Neural progenitor cell (in vitro differentiated cells): ENCODE results near the gene SPATA46. TPM values are rescaled to one million over a fixed set of nuclear protein-coding genes. Genes with fewer than 3 reads are reported as not detected.

Experiments used
- DNase-seq: peaks from one replicate; pipeline ENCODE4 v3.0.0-alpha.2; 2016; ENCODE audit warnings: low spot score
- H2AFZ ChIP-seq: fragments of 200-600 bp; sonication (generic); replicated peaks from 2 replicates; pipeline ENCODE4 v1.6.1; 2016; ENCODE audit warnings: antibody characterized with exemption
- H3F3A ChIP-seq: fragments of 200-600 bp; sonication (generic); 2 replicates; pipeline ENCODE4 v1.6.1; 2016; ENCODE audit warnings: antibody characterized with exemption, low read depth
- H3K27ac ChIP-seq: fragments of 200-600 bp; sonication (generic); 2 replicates; pipeline ENCODE4 v1.5.1; 2016; ENCODE audit warnings: mild to moderate bottlenecking
- H3K27me3 ChIP-seq: fragments of 200-600 bp; sonication (generic); 2 replicates; pipeline ENCODE4 v1.6.1; 2016; ENCODE audit warnings: mild to moderate bottlenecking, moderate library complexity
- H3K36me3 ChIP-seq: fragments of 200-600 bp; sonication (generic); 2 replicates; pipeline ENCODE4 v1.5.1; 2016
- H3K4me1 ChIP-seq: fragments of 200-600 bp; sonication (generic); 2 replicates; pipeline ENCODE4 v1.6.1; 2016; ENCODE audit warnings: mixed run types
- H3K4me2 ChIP-seq: fragments of 200-600 bp; sonication (generic); 2 replicates; pipeline ENCODE4 v1.6.1; 2016
- H3K4me3 ChIP-seq: fragments of 200-600 bp; sonication (generic); 2 replicates; pipeline ENCODE4 v1.5.1; 2016
- H3K79me2 ChIP-seq: fragments of 200-600 bp; sonication (generic); 2 replicates; pipeline ENCODE4 v1.6.1; 2016; ENCODE audit warnings: low read depth
- H3K9ac ChIP-seq: fragments of 200-600 bp; sonication (generic); 2 replicates; pipeline ENCODE4 v1.6.1; 2016
- H3K9me3 ChIP-seq: fragments of 200-600 bp; sonication (generic); 2 replicates; pipeline ENCODE4 v1.5.1; 2016; ENCODE audit warnings: low read depth
- H4K20me1 ChIP-seq: fragments of 200-600 bp; sonication (generic); 2 replicates; pipeline ENCODE4 v1.6.1; 2016; ENCODE audit warnings: low read depth
- H3K27ac Mint-ChIP-seq: 3 replicates; pipeline ENCODE4 v1.8.0; 2021; ENCODE audit warnings: mixed read lengths
- H3K27me3 Mint-ChIP-seq: 2 replicates; pipeline ENCODE4 v1.8.0; 2022; ENCODE audit warnings: low read depth, mild to moderate bottlenecking, inconsistent platforms, moderate library complexity, mixed read lengths; ENCODE audit not compliant: insufficient read depth
- H3K36me3 Mint-ChIP-seq: 3 replicates; pipeline ENCODE4 v1.8.0; 2021; ENCODE audit warnings: mixed read lengths
- H3K4me1 Mint-ChIP-seq: 3 replicates; pipeline ENCODE4 v1.8.0; 2021; ENCODE audit warnings: mixed read lengths
- H3K4me3 Mint-ChIP-seq: 3 replicates; pipeline ENCODE4 v1.8.0; 2021; ENCODE audit warnings: mild to moderate bottlenecking, moderate library complexity, mixed read lengths
- H3K9me3 Mint-ChIP-seq: 3 replicates; pipeline ENCODE4 v1.8.0; 2020; ENCODE audit warnings: mixed read lengths
- EZH2 ChIP-seq: fragments of 200-600 bp; sonication (generic); IDR thresholded peaks from 2 replicates; pipeline ENCODE4 v1.6.1; 2017; ENCODE audit warnings: antibody characterized with exemption, mild to moderate bottlenecking, moderate library complexity
- EZH2phosphoT487 ChIP-seq: fragments of 200-600 bp; sonication (generic); IDR thresholded peaks from 2 replicates; pipeline ENCODE4 v1.6.1; 2017; ENCODE audit warnings: antibody characterized with exemption
- microRNA counts: library from miRNA; unstranded; fragments of <30 nt; microRNA quantifications from one replicate; lab custom pipeline; 2016
- microRNA-seq: library from miRNA; unstranded; fragments of <30 nt; microRNA quantifications from one replicate; pipeline ENCODE4, GENCODE V29; 2016
- small RNA-seq: library from RNA; depleted of rRNA; stranded (forward); fragments of <200 nt; gene quantifications from one replicate; pipeline ENCODE3, GENCODE V24; 2015
- total RNA-seq: library from RNA; depleted of rRNA; stranded (reverse); fragments of >200 nt; gene quantifications from 2 replicates; pipeline ENCODE4 v1.2.3, GENCODE V29; 2015; ENCODE audit warnings: low replicate concordance
- TF ChIP-seq, protein P1 (sequence below): fragments of 200-600 bp; sonication (generic); IDR thresholded peaks from 2 replicates; pipeline ENCODE4 v1.5.1; 2017; ENCODE audit warnings: antibody characterized with exemption, mild to moderate bottlenecking

SPATA46 gene
- total RNA-seq, 1 donor from 2014 or later, result not detected

DNA sequence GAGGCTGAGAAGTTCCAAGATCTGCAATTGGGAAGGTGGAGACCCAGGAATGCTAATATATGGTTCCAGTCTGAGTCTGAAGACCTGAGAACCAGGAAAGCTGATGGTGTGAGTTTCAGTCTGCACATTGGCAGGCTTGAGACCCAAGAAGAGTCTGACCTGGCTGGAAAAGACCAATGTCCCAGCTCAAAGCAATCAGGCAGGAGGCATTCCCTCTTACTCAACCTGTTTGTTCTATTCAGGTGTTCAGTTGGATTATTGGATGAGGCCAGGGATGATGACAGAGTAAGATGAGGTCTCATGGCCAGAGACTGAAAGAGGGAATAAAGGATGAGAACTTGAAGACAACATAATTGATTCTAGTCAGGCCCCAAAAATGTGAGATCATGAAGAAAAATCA, 50.1 kb downstream of the SPATA46 start:
- Mint-ChIP-seq H3K27ac (no peak overlapping the region), H3K27me3 (no peaks in the 10 kb centered on the region), H3K4me1 (peaks cover 2% of the 10 kb centered on the region), H3K9me3 (no peaks in the 10 kb centered on the region), H3K36me3 (peaks cover 2% of the 10 kb centered on the region), H3K4me3 (no peak overlapping the region)
- Histone ChIP-seq H3K4me2 (no peak overlapping the region), H4K20me1 (no peaks in the 10 kb centered on the region), H3K27ac (no peak overlapping the region), H3K4me3 (no peak overlapping the region), H3K36me3 (no peaks in the 10 kb centered on the region), H3K9me3 (no peaks in the 10 kb centered on the region), H3F3A (no peaks in the 10 kb centered on the region), H3K79me2 (no peaks in the 10 kb centered on the region), H3K9ac (no peak overlapping the region), H2AFZ (no peak overlapping the region), H3K27me3 (no peaks in the 10 kb centered on the region), H3K4me1 (no peaks in the 10 kb centered on the region)
- TF ChIP-seq EZH2 (no peak), EZH2phosphoT487 (no peak)
- TF ChIP-seq, protein P1, sequence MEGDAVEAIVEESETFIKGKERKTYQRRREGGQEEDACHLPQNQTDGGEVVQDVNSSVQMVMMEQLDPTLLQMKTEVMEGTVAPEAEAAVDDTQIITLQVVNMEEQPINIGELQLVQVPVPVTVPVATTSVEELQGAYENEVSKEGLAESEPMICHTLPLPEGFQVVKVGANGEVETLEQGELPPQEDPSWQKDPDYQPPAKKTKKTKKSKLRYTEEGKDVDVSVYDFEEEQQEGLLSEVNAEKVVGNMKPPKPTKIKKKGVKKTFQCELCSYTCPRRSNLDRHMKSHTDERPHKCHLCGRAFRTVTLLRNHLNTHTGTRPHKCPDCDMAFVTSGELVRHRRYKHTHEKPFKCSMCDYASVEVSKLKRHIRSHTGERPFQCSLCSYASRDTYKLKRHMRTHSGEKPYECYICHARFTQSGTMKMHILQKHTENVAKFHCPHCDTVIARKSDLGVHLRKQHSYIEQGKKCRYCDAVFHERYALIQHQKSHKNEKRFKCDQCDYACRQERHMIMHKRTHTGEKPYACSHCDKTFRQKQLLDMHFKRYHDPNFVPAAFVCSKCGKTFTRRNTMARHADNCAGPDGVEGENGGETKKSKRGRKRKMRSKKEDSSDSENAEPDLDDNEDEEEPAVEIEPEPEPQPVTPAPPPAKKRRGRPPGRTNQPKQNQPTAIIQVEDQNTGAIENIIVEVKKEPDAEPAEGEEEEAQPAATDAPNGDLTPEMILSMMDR, result no peak
- DNase-seq, result no peak

DNA sequence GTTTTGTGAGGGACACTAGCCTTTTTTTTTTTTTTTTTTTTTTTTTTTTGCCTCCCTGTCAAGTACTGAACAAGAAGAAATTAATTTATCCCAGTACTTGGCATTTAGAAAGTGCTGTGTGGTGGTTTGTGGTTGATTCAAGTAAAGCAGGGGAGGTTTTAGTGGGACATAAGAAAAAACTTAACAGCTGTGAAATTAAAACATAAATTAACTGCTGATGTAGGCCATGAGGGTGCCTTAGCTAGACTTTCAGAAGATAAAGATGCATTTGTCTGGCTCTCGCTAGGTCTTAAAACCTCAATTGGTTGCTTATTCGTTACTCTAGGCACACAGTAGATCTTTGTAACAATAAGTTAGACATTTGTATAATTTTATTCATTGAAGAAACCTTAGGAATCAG, 52.3 kb downstream of the SPATA46 start:
- H3K4me3 ChIP-seq, result no peak overlapping the region
- no peaks in the 10 kb centered on the region for H3K9me3 ChIP-seq
- peaks cover 2% of the 10 kb centered on the region for H3K27me3 Mint-ChIP-seq
- no peak overlapping the region for H3K4me2 ChIP-seq
- no peaks in the 10 kb centered on the region for H3K27me3 ChIP-seq
- no peaks in the 10 kb centered on the region for H3F3A ChIP-seq
- H3K79me2 ChIP-seq, result no peaks in the 10 kb centered on the region
- H4K20me1 ChIP-seq, result no peaks in the 10 kb centered on the region
- H3K27ac Mint-ChIP-seq, result no peak overlapping the region
- H3K4me1 Mint-ChIP-seq, result peaks cover 7% of the 10 kb centered on the region
- no peak overlapping the region for H3K4me3 Mint-ChIP-seq
- TF ChIP-seq EZH2phosphoT487, result no peak
- TF ChIP-seq EZH2, result no peak
- TF ChIP-seq, protein P1, result no peak
- H3K9ac ChIP-seq, result no peak overlapping the region
- H3K27ac ChIP-seq, result no peak overlapping the region
- H3K4me1 ChIP-seq, result no peaks in the 10 kb centered on the region
- no peaks in the 10 kb centered on the region for H3K36me3 ChIP-seq
- no peak for DNase-seq
- H2AFZ ChIP-seq, result no peak overlapping the region
- no peaks in the 10 kb centered on the region for H3K9me3 Mint-ChIP-seq
- H3K36me3 Mint-ChIP-seq, result peaks cover 2% of the 10 kb centered on the region

MicroRNAs encoded within 50 kb of the gene (microRNA counts, 767-probe panel; counts per million panel counts)
- microRNA hsa-miR-556-3p (lab: Ali Mortazavi, UCI) (460 counts per million, percentile 90 among the panel's probes with 10 or more counts), microRNA hsa-miR-556-5p (lab: Ali Mortazavi, UCI) (460 counts per million, percentile 90 among the panel's probes with 10 or more counts)

Small RNA genes within 50 kb of the gene (microRNA-seq; reads per million reads assigned to microRNA genes)
- gene MIR556, result 11.1 reads per million, percentile 39 among the genes with 10 or more reads in this experiment

Small RNA genes within 50 kb of the gene (small RNA-seq; reads per million reads assigned to genes)
- not detected for gene MIR556
- gene RNA5SP61, result not detected

Other genes with a start within 250 kb of the SPATA46 start
- 3.9 and 11.3 TPM in 2 replicates for gene C1orf226, start 4.9 kb upstream of the SPATA46 start, total RNA-seq
- not detected in 2 replicates for gene SH2D1B, start 35.3 kb upstream of the SPATA46 start, total RNA-seq
- 33.8 and 48.8 TPM in 2 replicates for gene UHMK1, start 121.0 kb upstream of the SPATA46 start, total RNA-seq
- gene UAP1, start 184.9 kb upstream of the SPATA46 start, total RNA-seq, result 34.8 and 57.1 TPM in 2 replicates